Measurements from ENCODE around the gene PCMT1. TPM values are rescaled to one million over a fixed set of nuclear protein-coding genes. Genes with fewer than 3 reads are reported as not detected.
A peak's percentile ranks its signal among the peaks of the same experiment; 100 is the strongest.

Gene PCMT1
- total RNA-seq, 1 donor from 2014 or later: 63.7 TPM

GRCh38 chr6:149717255-149717587, 32.3 kb upstream of the PCMT1 start:
- intact Hi-C loops (cut with DNase I): no loop called here
- Histone ChIP-seq H3K27me3 (ENCODE audit: low read depth) (no peaks in the 10 kb centered on the region), H3K4me1 (peaks cover 36% of the 10 kb centered on the region), H3K36me3 (no peaks in the 10 kb centered on the region), H3K9me3 (no peaks in the 10 kb centered on the region), H3K27ac (peak overlapping the region; percentile 99), H3K4me3 (peak overlapping the region; percentile 92)
- no peak for TF ChIP-seq CTCF (IDR thresholded peaks at IDR 0.05)
- peak in 1 of 2 donors; percentile 1 for ATAC-seq
- no peak for DNase-seq

GRCh38 chr6:149717588-149718458, 31.7 kb upstream of the PCMT1 start, which contains the start of gene LATS1:
LATS1 (minus strand) TSS chr6:149718101; CDS start chr6:149702126, 15,975 bp downstream.
- H3K36me3 ChIP-seq: no peaks in the 10 kb centered on the region
- H3K4me3 ChIP-seq: peak within 1 kb of the TSS; percentile 92
- no peaks in the 10 kb centered on the region for H3K27me3 ChIP-seq (ENCODE audit: low read depth)
- peak within 1 kb of the TSS; percentile 99 for H3K27ac ChIP-seq
- H3K9me3 ChIP-seq: no peaks in the 10 kb centered on the region
- ATAC-seq (peak; percentile 97), DNase-seq (peak; percentile 95)
- H3K4me1 ChIP-seq: peaks cover 36% of the 10 kb centered on the region
- intact Hi-C loops (cut with DNase I): no loop called here
- no peak for TF ChIP-seq CTCF (IDR thresholded peaks at IDR 0.05)

- Histone ChIP-seq H3K27ac (no peak overlapping the region), H3K4me3 (no peak overlapping the region), H3K9me3 (no peaks in the 10 kb centered on the region), H3K36me3 (no peaks in the 10 kb centered on the region), H3K4me1 (peaks cover 33% of the 10 kb centered on the region), H3K27me3 (ENCODE audit: low read depth) (no peaks in the 10 kb centered on the region)
- DNase-seq: no peak
- intact Hi-C loops (cut with DNase I): no loop called here
- no peak for ATAC-seq
- no peak for TF ChIP-seq CTCF (IDR thresholded peaks at IDR 0.05)
These were observed 30.0 kb upstream of the PCMT1 start for GRCh38 chr6:149719531-149719930.

GRCh38 chr6:149723262-149723661, 26.3 kb upstream of the PCMT1 start:
- no peak for TF ChIP-seq CTCF (IDR thresholded peaks at IDR 0.05)
- intact Hi-C loops (cut with DNase I): no loop called here
- H3K36me3 ChIP-seq: peaks cover 33% of the 10 kb centered on the region
- DNase-seq (no peak), ATAC-seq (no peak)
- H3K27ac ChIP-seq: no peak overlapping the region
- no peak overlapping the region for H3K4me3 ChIP-seq
- H3K9me3 ChIP-seq: no peaks in the 10 kb centered on the region
- H3K4me1 ChIP-seq: peaks cover 5% of the 10 kb centered on the region
- no peaks in the 10 kb centered on the region for H3K27me3 ChIP-seq (ENCODE audit: low read depth)

- no peak overlapping the region for H3K27ac ChIP-seq
- no peaks in the 10 kb centered on the region for H3K27me3 ChIP-seq (ENCODE audit: low read depth)
- intact Hi-C loops (cut with DNase I): no loop called here
- peaks cover 39% of the 10 kb centered on the region for H3K36me3 ChIP-seq
- peak; percentile 71 for TF ChIP-seq CTCF (IDR thresholded peaks at IDR 0.05)
- no peak overlapping the region for H3K4me3 ChIP-seq
- H3K9me3 ChIP-seq: no peaks in the 10 kb centered on the region
- H3K4me1 ChIP-seq: peaks cover under 1% of the 10 kb centered on the region
- DNase-seq (no peak), ATAC-seq (peak; percentile 90 to 92)
These were observed 25.6 kb upstream of the PCMT1 start for GRCh38 chr6:149723771-149724417.
